Gastrocnemius medialis (tissue), 4 donors: ENCODE measurements around the gene ACOT7. TPM values are rescaled to one million over a fixed set of nuclear protein-coding genes. Genes with fewer than 3 reads are reported as not detected.
"Not testable (repeated sequence)": the region's sequence is repeated elsewhere in the genome, so short reads cannot be mapped to it uniquely, and the experiment has no call there.

ENCODE experiments used
- ATAC-seq, 2 donors: fragments of 150-250 bp; one replicate each; pipeline ENCODE4 v1.9.1; 2016
- DNase-seq, 2 donors: peaks; one replicate each; pipeline ENCODE4 v3.0.0-alpha.2; 2019
- H3K27ac ChIP-seq, 4 donors: fragments of 200-600 bp; sonication (generic); 1 replicate in 1 of 4; 2 replicates in 3 of 4; pipeline ENCODE4 v1.5.1; 2016 to 2018; ENCODE audit warnings: mild to moderate bottlenecking in 2 of 4, moderate library complexity in 1 of 4
- H3K27me3 ChIP-seq, 3 donors: fragments of 200-600 bp; sonication (generic) in 2 of 3; 1 replicate in 1 of 3; 2 replicates in 2 of 3; pipeline versions ENCODE4 v1.5.1 to v1.6.0; 2016 to 2019; ENCODE audit warnings: mild to moderate bottlenecking in 1 of 3, moderate library complexity in 1 of 3
- H3K36me3 ChIP-seq, 2 donors: fragments of 200-600 bp; sonication (generic) in 1 of 2; one replicate each; pipeline ENCODE4 v1.5.1; 2017 to 2018
- H3K4me1 ChIP-seq, 2 donors: fragments of 200-600 bp; sonication (generic) in 1 of 2; one replicate each; pipeline ENCODE4 v1.5.1; 2016 to 2017; ENCODE audit warnings: mild to moderate bottlenecking in 2 of 2
- H3K4me3 ChIP-seq, 4 donors: fragments of 200-600 bp; sonication (generic) in 3 of 4; 1 replicate in 1 of 4; 2 replicates in 3 of 4; pipeline ENCODE4 v1.5.1; 2016 to 2019; ENCODE audit warnings: mild to moderate bottlenecking in 2 of 4
- H3K9me3 ChIP-seq, 3 donors: fragments of 200-600 bp; sonication (generic) in 2 of 3; 1 replicate in 1 of 3; 2 replicates in 2 of 3; pipeline ENCODE4 v1.5.1; 2016 to 2019
- CTCF ChIP-seq, 5 experiments: fragments of 450-650 bp in 3 of 5; fragments of 200-600 bp in 2 of 5; sonication (generic) in 2 of 5; IDR thresholded peaks in 4 of 5; conservative IDR thresholded peaks in 1 of 5; 1 replicate in 4 of 5; 2 replicates in 1 of 5; pipeline ENCODE4 v1.5.1; 2016 to 2019; ENCODE audit warnings: antibody characterized with exemption in 5 of 5, mild to moderate bottlenecking in 3 of 5, moderate library complexity in 3 of 5
- POLR2A ChIP-seq, 2 donors: fragments of 450-650 bp; IDR thresholded peaks; one replicate each; pipeline ENCODE4 v1.6.1; 2017; ENCODE audit warnings: antibody characterized with exemption in 2 of 2, mild to moderate bottlenecking in 2 of 2, moderate library complexity in 2 of 2
- in situ Hi-C, 4 donors: fragments of 200-750 bp; cut with MboI; loops; one replicate each; pipeline versions ENCODE4 v1.15.0 to v1.8.0; 2017; ENCODE audit warnings: low sequenced_read_pairs in 4 of 4
- intact Hi-C: fragments of 100-400 bp; cut with DNase I; formaldehyde crosslinking; loops from one replicate; pipeline ENCODE4 v1.15.1; 2023; ENCODE audit warnings: low total_unique reads
- microRNA-seq, 2 donors: library from miRNA; unstranded; fragments of <30 nt; microRNA quantifications; one replicate each; pipeline ENCODE4, GENCODE V29; 2016; ENCODE audit warnings: borderline replicate concordance in 2 of 2
- total RNA-seq, 4 donors: library from RNA; depleted of rRNA; stranded (reverse); fragments of >200 nt; gene quantifications; one replicate each; pipeline versions ENCODE4 v1.1.0 to v1.2.3, GENCODE V29; 2016

Gene ACOT7
- total RNA-seq, 4 donors from 2014 or later, result 1.3 to 5.8 (median 3.2) TPM

- Histone ChIP-seq H3K36me3 (peaks cover 0 to 25% of the 10 kb centered on the region in 2 donors), H3K4me3 (no peak overlapping the region), H3K27ac (peak overlapping the region; percentile 21 to 60 (median 54)), H3K4me1 (peaks cover 12 to 15% of the 10 kb centered on the region in 2 donors), H3K27me3 (no peaks in the 10 kb centered on the region), H3K9me3 (no peaks in the 10 kb centered on the region)
- no peak for TF ChIP-seq CTCF (IDR thresholded peaks at IDR 0.05 in 4 of 5, conservative IDR thresholded peaks at IDR 0.05 in 1 of 5)
- no peak for TF ChIP-seq POLR2A (IDR thresholded peaks at IDR 0.05)
- in situ Hi-C loops (no loop called here), intact Hi-C loops (no loop called here)
- ATAC-seq, result peak; percentile 88 to 91
- peak; percentile 40 to 66 for DNase-seq
These were observed 173.3 kb downstream of the ACOT7 start for GRCh38 chr1:6220236-6220635.

- ATAC-seq, DNase-seq, H3K9me3 ChIP-seq, in situ Hi-C loops, intact Hi-C loops, H3K4me3 ChIP-seq, H3K27me3 ChIP-seq: not testable (repeated sequence)
- H3K27ac ChIP-seq, result peak overlapping the region in 3 of 4 donors; percentile 50 to 60 (median 58)
- H3K4me1 ChIP-seq, result peaks cover 12 to 15% of the 10 kb centered on the region in 2 donors
- H3K36me3 ChIP-seq, result peaks cover 0 to 19% of the 10 kb centered on the region in 2 donors
These were observed 173.9 kb downstream of the ACOT7 start for GRCh38 chr1:6219641-6220040.

GRCh38 chr1:6218375-6219164 is 175.0 kb downstream of the ACOT7 start:
- Histone ChIP-seq H3K4me1 (peaks cover 12 to 15% of the 10 kb centered on the region in 2 donors), H3K27ac (peak overlapping the region in 2 of 4 donors; percentile 6 to 58), H3K9me3 (no peaks in the 10 kb centered on the region), H3K36me3 (peaks cover 0 to 9% of the 10 kb centered on the region in 2 donors), H3K27me3 (no peaks in the 10 kb centered on the region), H3K4me3 (no peak overlapping the region)
- in situ Hi-C loops (no loop called here), intact Hi-C loops (no loop called here)
- DNase-seq (no peak), ATAC-seq (no peak)
- no peak for TF ChIP-seq POLR2A (IDR thresholded peaks at IDR 0.05)
- TF ChIP-seq CTCF (IDR thresholded peaks at IDR 0.05 in 4 of 5, conservative IDR thresholded peaks at IDR 0.05 in 1 of 5), result no peak

Small RNA genes within 50 kb of the gene (microRNA-seq; reads per million reads assigned to microRNA genes)
- gene MIR4252, result 0 reads per million in 2 donors

Other genes starting within 250 kb of the ACOT7 start
- under 1 TPM in 1 of 4 donors, not detected in 3; 0.05 TPM for gene CHD5, start 213.4 kb downstream of the ACOT7 start, total RNA-seq
- 100 to 1,000 TPM in 3 of 4 donors, 10 to 100 TPM in 1; 95.2 to 132 (median 121) TPM for gene RPL22, start 194.2 kb downstream of the ACOT7 start, total RNA-seq
- gene RNF207, start 187.6 kb downstream of the ACOT7 start, total RNA-seq, result 1 to 10 TPM in 2 of 4 donors, under 1 TPM in 2; 0.29 to 4.7 (median 0.99) TPM
- 100 to 1,000 TPM in 1 of 4 donors, 10 to 100 TPM in 3; 43.6 to 115 (median 93.7) TPM for gene ICMT, start 157.8 kb downstream of the ACOT7 start, total RNA-seq
- not detected for gene HES3, start 149.6 kb downstream of the ACOT7 start, total RNA-seq
- 1 to 10 TPM; 1.1 to 3.4 (median 2.0) TPM for gene GPR153, start 132.7 kb downstream of the ACOT7 start, total RNA-seq
- under 1 TPM in 1 of 4 donors, not detected in 3; 0.24 TPM for gene HES2, start 26.2 kb upstream of the ACOT7 start, total RNA-seq
- under 1 TPM in 1 of 4 donors, not detected in 3; 0.41 TPM for gene ESPN, start 31.0 kb upstream of the ACOT7 start, total RNA-seq
- gene TNFRSF25, start 72.4 kb upstream of the ACOT7 start, total RNA-seq, result 1 to 10 TPM; 1.0 to 4.2 (median 2.7) TPM
- 1 to 10 TPM; 1.2 to 2.3 (median 1.6) TPM for gene PLEKHG5, start 97.9 kb upstream of the ACOT7 start, total RNA-seq
- gene NOL9, start 160.7 kb upstream of the ACOT7 start, total RNA-seq, result 10 to 100 TPM; 13.6 to 33.0 (median 21.9) TPM
- gene TAS1R1, start 161.5 kb upstream of the ACOT7 start, total RNA-seq, result not detected
- 10 to 100 TPM in 3 of 4 donors, 1 to 10 TPM in 1; 9.3 to 14.5 (median 11.3) TPM for gene ZBTB48, start 186.2 kb upstream of the ACOT7 start, total RNA-seq
- gene KLHL21, start 209.1 kb upstream of the ACOT7 start, total RNA-seq, result 100 to 1,000 TPM; 176 to 481 (median 267) TPM
- gene PHF13, start 220.0 kb upstream of the ACOT7 start, total RNA-seq, result 1 to 10 TPM; 4.7 to 8.5 (median 5.3) TPM
- 10 to 100 TPM; 16.7 to 31.0 (median 24.2) TPM for gene THAP3, start 231.1 kb upstream of the ACOT7 start, total RNA-seq